ENCODE results near the gene DGKZ.

DNA sequence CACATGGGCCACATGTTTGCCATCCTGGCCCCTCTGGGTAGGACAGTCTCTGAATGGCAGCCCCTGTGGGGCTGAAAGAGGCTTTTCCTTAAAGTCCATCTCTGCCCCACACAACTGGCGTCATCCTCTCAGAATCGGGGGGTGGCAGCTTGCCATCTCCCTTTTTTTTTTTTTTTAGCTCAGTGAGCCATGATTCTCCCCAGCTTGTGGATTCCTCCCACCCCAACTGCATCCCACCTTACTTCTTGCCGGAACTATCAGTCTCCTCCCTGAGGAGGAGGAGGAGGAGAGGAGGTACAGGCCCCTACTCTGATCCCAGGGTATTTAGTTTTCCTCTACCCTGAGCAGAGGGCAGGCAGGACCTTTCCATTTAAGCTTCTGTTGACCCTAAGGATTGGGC is 3.4 kb downstream of the DGKZ start:
- TF ChIP-seq POLR2AphosphoS5 (IDR thresholded peaks at IDR 0.05) (no peak), POLR2A (IDR thresholded peaks at IDR 0.05) (no peak)
- TF ChIP-seq, protein P1, sequence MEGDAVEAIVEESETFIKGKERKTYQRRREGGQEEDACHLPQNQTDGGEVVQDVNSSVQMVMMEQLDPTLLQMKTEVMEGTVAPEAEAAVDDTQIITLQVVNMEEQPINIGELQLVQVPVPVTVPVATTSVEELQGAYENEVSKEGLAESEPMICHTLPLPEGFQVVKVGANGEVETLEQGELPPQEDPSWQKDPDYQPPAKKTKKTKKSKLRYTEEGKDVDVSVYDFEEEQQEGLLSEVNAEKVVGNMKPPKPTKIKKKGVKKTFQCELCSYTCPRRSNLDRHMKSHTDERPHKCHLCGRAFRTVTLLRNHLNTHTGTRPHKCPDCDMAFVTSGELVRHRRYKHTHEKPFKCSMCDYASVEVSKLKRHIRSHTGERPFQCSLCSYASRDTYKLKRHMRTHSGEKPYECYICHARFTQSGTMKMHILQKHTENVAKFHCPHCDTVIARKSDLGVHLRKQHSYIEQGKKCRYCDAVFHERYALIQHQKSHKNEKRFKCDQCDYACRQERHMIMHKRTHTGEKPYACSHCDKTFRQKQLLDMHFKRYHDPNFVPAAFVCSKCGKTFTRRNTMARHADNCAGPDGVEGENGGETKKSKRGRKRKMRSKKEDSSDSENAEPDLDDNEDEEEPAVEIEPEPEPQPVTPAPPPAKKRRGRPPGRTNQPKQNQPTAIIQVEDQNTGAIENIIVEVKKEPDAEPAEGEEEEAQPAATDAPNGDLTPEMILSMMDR (IDR thresholded peaks at IDR 0.05 in 8 of 11, conservative IDR thresholded peaks at IDR 0.05 in 3 of 11), result no peak
